Measurements from ENCODE around the gene TLR8.

DNA sequence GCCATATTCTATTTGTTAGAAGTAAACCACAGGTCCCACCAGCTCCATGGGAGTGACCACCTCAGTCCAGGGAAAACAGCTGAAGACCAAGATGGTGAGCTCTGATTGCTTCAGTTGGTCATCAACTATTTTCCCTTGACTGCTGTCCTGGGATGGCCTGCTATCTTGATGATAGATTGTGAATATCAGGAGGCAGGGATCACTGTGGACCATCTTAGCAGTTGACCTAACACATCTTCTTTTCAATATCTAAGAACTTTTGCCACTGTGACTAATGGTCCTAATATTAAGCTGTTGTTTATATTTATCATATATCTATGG lies 16.1 kb downstream of the TLR8 start:
- TF ChIP-seq, protein P1, sequence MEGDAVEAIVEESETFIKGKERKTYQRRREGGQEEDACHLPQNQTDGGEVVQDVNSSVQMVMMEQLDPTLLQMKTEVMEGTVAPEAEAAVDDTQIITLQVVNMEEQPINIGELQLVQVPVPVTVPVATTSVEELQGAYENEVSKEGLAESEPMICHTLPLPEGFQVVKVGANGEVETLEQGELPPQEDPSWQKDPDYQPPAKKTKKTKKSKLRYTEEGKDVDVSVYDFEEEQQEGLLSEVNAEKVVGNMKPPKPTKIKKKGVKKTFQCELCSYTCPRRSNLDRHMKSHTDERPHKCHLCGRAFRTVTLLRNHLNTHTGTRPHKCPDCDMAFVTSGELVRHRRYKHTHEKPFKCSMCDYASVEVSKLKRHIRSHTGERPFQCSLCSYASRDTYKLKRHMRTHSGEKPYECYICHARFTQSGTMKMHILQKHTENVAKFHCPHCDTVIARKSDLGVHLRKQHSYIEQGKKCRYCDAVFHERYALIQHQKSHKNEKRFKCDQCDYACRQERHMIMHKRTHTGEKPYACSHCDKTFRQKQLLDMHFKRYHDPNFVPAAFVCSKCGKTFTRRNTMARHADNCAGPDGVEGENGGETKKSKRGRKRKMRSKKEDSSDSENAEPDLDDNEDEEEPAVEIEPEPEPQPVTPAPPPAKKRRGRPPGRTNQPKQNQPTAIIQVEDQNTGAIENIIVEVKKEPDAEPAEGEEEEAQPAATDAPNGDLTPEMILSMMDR (IDR thresholded peaks at IDR 0.05) = no peak
- TF ChIP-seq ESRRA (CRISPR knock-in tag; IDR thresholded peaks at IDR 0.05; ENCODE audit: borderline replicate concordance) (no peak), ZNF121 (CRISPR knock-in tag; IDR thresholded peaks at IDR 0.05) (no peak)
- TF ChIP-seq, protein P2, sequence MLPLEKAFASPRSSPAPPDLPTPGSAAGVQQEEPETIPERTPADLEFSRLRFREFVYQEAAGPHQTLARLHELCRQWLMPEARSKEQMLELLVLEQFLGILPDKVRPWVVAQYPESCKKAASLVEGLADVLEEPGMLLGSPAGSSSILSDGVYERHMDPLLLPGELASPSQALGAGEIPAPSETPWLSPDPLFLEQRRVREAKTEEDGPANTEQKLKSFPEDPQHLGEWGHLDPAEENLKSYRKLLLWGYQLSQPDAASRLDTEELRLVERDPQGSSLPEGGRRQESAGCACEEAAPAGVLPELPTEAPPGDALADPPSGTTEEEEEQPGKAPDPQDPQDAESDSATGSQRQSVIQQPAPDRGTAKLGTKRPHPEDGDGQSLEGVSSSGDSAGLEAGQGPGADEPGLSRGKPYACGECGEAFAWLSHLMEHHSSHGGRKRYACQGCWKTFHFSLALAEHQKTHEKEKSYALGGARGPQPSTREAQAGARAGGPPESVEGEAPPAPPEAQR (CRISPR knock-in tag; IDR thresholded peaks at IDR 0.05) = no peak
- TF ChIP-seq, protein P3, sequence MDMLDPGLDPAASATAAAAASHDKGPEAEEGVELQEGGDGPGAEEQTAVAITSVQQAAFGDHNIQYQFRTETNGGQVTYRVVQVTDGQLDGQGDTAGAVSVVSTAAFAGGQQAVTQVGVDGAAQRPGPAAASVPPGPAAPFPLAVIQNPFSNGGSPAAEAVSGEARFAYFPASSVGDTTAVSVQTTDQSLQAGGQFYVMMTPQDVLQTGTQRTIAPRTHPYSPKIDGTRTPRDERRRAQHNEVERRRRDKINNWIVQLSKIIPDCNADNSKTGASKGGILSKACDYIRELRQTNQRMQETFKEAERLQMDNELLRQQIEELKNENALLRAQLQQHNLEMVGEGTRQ (CRISPR knock-in tag; IDR thresholded peaks at IDR 0.05) = no peak
- TF ChIP-seq, protein P4, sequence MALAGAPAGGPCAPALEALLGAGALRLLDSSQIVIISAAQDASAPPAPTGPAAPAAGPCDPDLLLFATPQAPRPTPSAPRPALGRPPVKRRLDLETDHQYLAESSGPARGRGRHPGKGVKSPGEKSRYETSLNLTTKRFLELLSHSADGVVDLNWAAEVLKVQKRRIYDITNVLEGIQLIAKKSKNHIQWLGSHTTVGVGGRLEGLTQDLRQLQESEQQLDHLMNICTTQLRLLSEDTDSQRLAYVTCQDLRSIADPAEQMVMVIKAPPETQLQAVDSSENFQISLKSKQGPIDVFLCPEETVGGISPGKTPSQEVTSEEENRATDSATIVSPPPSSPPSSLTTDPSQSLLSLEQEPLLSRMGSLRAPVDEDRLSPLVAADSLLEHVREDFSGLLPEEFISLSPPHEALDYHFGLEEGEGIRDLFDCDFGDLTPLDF (CRISPR knock-in tag; IDR thresholded peaks at IDR 0.05) = no peak
- TF ChIP-seq, protein P5, sequence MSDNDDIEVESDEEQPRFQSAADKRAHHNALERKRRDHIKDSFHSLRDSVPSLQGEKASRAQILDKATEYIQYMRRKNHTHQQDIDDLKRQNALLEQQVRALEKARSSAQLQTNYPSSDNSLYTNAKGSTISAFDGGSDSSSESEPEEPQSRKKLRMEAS (CRISPR knock-in tag; IDR thresholded peaks at IDR 0.05) = no peak

Data from WTC11 (cell line).